Esophagus muscularis mucosa (tissue), 4 donors: ENCODE measurements around the gene PRRX2.

Experiments
- CTCF ChIP-seq, 3 experiments: fragments of 200-600 bp in 2 of 3; fragments of 450-650 bp in 1 of 3; sonication (generic) in 2 of 3; IDR thresholded peaks; one replicate each; pipeline ENCODE4 v1.5.1; 2017 to 2019; ENCODE audit warnings: antibody characterized with exemption in 3 of 3, mild to moderate bottlenecking in 2 of 3, moderate library complexity in 1 of 3
- EP300 ChIP-seq: sonication (generic); formaldehyde crosslinking; IDR thresholded peaks from one replicate; pipeline ENCODE4 v1.6.1; 2017; ENCODE audit warnings: antibody characterized with exemption
- POLR2A ChIP-seq: fragments of 450-650 bp; IDR thresholded peaks from one replicate; pipeline ENCODE4 v1.6.1; 2017; ENCODE audit warnings: antibody characterized with exemption, moderate library complexity, mild to moderate bottlenecking, low read depth
- POLR2AphosphoS5 ChIP-seq, 2 donors: sonication (generic); formaldehyde crosslinking; IDR thresholded peaks; one replicate each; pipeline ENCODE4 v1.6.1; 2017; ENCODE audit warnings: antibody characterized with exemption in 2 of 2

DNA sequence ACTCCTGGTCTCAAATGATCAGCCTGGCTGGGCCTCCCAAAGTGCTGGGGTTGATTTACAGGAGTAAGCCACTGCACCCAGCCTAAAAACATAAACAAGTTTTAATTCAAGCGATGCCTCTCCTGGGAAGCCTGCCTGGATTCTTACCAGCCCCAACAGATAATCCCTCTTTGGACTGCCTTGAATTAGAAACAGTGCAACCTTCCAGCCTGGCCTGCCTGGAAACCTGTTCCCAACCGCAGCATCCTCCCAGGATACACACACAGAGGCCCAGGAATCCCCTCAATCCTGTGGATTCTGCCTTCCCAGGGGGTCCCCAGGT is 68.1 kb downstream of the PRRX2 start:
- TF ChIP-seq CTCF (IDR thresholded peaks at IDR 0.05) (no peak), POLR2AphosphoS5 (IDR thresholded peaks at IDR 0.05) (no peak), EP300 (no peak), POLR2A (no peak)
